ENCODE results near the gene CNDP2. TPM values are rescaled to one million over a fixed set of nuclear protein-coding genes. Genes with fewer than 3 reads are reported as not detected.
A peak's percentile ranks its signal among the peaks of the same experiment; 100 is the strongest.
"Not testable (repeated sequence)": the region's sequence is repeated elsewhere in the genome, so short reads cannot be mapped to it uniquely, and the experiment has no call there.

Gene CNDP2
- total RNA-seq, 1 donor from 2014 or later, result 54.5 TPM

DNA sequence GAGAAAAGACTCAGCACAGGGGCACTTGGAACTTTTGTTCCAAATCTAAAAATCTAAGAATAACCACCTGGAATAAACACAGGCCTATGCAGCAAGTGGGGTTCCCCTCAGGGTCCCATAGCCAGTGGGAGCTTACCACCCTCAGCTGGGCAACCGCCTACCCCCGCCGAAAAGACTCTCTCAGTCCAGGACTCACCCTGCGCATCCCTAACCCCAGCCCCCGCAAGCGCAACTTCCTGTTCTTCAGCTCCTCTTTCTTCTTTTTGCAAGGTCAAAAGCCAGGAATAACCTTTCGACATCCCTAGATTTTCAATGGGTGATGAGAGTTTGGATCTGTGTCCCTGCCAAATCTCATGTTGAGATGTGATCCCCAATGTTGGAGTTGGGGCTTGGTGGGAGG lies 51.7 kb downstream of the CNDP2 start:
- ATAC-seq (ENCODE audit: poor library complexity) (no peak), DNase-seq (no peak)
- intact Hi-C loops (cut with DNase I), result no loop called here

DNA sequence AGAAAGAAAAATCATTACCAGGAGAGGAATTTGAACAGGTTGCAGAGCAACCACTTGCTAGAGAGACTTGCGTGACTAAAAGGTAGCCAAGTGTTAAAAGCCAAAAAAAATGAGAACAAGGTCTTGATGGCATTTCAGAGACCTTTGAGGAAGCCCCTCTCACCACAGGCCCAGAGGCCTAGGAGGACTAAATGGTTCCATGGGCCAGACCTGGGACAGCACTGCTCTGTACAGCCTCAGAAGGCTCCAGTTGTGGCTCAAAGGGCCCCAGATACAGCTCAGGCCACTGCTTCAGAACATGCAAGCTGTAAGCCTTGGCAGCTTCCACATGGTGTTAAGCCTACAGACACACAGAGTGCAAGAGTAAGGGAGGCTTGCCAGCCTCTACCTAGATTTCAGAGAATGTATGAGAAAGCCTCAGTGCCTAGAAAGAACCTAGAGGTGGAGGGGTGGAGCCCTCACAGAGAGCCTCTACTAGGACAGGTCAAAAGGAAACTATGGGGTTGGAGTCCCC lies 53.5 kb downstream of the CNDP2 start:
- DNase-seq (no peak), ATAC-seq (ENCODE audit: poor library complexity) (no peak)
- intact Hi-C loops (cut with DNase I), result loop anchor here (5.0 kb wide), 1 partner anchor 57 kb away; no protein-coding TSS in a partner anchor

DNA sequence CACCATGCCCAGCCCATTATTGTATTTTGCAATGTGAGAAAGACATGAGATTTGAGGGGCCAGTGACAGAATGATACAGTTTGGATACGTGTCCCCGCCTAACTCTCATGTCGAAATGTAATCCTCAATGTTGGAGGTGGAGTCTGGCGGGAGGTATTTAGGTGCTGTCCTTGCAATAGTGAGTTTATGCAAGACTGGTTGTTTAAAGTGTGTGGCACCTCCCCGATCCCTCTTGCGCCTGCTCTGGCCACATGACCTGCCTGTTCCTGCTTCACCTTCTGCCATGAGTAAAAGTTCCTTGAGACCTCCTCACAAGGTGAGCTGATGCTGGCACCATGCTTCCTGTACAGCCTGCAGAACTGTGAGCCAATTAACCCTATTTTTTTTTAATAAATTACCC lies 54.7 kb downstream of the CNDP2 start:
- ATAC-seq (ENCODE audit: poor library complexity) (no peak), DNase-seq (no peak)
- intact Hi-C loops (cut with DNase I), result loop anchor here (5.0 kb wide), 1 partner anchor 59 kb away; no protein-coding TSS in a partner anchor

DNA sequence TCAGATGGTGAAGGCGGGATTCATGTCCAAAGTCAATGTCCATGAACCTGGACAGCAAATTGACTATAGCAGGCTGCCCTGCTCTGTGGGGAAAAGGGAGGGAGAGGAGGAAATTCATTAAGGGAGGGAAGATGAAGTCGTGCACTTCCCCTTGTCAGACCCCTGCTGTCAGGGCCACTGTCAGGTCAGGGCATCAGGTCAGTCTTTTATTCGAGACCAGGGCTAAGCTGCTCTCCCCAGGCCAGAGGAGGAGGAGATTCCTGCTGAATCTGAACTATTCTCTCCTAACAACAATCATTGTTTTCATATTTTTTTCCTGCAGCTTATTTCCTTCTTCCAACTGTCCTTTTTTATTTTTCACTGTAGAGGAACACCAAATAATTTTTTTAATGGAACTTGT lies 55.3 kb downstream of the CNDP2 start:
- intact Hi-C loops (cut with DNase I), result loop anchor here (5.0 kb wide), 1 partner anchor 59 kb away; no protein-coding TSS in a partner anchor
- ATAC-seq (ENCODE audit: poor library complexity) (no peak), DNase-seq (no peak)

DNA sequence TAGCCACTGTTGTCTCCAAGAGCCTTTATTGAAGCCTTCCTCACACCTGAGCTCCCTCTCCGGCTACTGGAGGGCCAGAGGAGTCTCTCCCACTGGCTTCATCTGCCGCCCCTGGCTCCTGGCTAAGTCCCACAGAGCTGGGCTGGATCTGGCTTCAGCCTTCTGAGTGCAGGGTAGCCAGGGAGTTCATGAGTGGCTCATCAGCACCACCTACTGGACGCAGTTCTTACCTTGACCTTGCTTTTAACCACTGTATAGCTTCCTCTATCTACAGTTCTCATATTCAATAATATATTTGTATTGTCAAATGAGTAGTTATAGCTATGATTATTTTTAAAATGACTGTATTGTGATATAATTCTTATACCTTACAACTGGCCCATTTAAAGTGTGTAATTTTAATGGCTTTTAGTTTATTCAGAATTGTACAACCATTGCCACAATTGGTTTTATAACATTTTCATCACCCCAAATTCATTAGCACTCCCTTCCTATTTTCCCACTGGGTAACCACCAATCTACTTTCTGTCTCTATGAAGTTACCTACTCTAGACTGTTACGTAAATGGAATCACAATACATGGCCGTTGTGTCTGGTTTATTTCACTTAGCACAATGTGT lies 55.9 kb downstream of the CNDP2 start:
- intact Hi-C loops (cut with DNase I), result loop anchor here (2.0 to 5.0 kb wide), 3 partner anchors 60 to 353 kb away; no protein-coding TSS in a partner anchor
- peak; percentile 79 for DNase-seq
- peak; percentile 98 for ATAC-seq (ENCODE audit: poor library complexity)

DNA sequence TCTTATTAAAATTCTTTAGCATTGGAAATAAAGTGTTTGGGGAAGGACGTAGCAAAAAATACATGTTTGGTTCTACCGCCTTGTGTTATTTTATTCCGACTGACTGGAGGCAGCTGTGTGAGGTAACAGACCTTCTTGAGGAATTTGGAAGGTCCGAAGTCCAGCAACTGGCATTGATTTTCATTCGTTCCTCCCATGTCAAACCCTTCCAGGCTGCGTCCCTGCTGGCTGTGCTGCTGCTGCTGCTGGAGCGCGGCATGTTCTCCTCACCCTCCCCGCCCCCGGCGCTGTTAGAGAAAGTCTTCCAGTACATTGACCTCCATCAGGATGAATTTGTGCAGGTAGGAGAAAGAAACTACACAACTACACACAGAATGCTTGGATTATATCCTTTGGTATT lies 60.0 kb downstream of the CNDP2 start:
- intact Hi-C loops (cut with DNase I), result no loop called here
- no peak for DNase-seq
- no peak for ATAC-seq (ENCODE audit: poor library complexity)

DNA sequence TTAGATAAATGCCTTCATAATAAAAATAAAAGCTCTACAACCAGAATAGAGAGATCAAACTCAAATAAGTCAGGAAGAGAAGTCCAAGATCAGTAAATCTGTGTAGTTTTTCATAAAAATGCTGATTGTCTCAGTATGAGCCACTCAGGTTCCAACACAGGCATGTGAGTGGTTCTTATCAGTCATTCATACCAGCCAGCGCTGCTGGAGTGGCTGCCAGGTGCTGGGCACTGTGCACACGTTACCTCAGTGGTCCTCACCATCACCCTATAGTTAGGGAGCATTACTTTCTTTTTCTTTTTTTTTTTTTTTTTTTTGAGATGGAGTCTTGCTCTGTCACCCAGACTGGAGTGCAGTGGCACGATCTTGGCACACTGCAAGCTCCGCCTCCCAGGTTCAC lies 61.9 kb downstream of the CNDP2 start:
- intact Hi-C loops (cut with DNase I), result no loop called here
- DNase-seq (no peak), ATAC-seq (ENCODE audit: poor library complexity) (peak; percentile 62)

DNA sequence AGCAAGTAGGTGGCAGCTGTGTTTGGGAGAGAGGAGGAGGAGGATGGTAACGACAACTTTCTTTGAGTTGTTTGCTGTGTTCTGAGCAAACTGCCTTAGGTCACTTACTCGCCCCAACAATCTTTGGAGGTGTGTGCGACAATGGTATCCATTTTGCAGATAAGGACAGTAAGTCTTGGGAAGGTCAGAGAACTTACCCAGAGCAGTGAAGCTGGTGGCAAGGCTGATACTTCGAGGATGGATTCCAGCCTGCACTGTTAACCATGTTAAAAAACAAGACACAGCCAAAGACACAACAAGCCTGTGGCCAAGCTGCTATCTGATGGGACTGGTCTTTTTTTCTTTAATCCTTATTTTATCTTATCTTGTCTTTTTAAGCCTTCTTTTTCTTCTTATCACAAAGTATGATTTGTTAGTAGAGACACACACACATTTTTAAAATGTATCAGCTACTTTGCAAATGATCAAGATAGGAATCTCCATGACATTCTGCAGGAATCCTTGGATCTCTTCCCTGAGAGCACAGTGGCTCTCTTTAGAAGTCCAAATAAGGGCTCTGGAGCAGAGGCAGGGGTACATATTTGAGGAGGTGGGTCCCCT lies 66.1 kb downstream of the CNDP2 start:
- intact Hi-C loops (cut with DNase I), result no loop called here
- no peak for ATAC-seq (ENCODE audit: poor library complexity)
- DNase-seq, result no peak

DNA sequence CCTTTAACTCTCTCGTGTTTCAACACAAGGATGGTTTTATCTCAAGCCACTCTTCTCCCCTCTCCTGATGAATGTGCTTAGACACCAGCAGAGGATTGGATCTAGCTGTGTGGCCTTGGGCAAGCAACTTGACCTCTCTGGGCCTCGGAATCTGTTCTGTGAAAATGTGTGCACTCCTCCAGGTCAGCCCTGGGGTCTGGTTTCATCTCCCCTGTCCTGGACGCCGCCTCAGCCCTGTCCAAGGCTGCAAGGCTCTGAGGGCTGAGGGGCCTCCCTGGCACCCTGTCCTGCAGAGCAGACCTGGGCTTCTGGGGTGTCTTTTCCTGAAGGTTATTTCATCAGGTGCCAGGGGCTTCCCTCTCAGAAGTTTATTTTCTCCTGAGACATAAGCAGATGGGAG lies 66.6 kb downstream of the CNDP2 start:
- ATAC-seq (ENCODE audit: poor library complexity), result no peak
- no peak for DNase-seq
- intact Hi-C loops (cut with DNase I), result no loop called here

DNA sequence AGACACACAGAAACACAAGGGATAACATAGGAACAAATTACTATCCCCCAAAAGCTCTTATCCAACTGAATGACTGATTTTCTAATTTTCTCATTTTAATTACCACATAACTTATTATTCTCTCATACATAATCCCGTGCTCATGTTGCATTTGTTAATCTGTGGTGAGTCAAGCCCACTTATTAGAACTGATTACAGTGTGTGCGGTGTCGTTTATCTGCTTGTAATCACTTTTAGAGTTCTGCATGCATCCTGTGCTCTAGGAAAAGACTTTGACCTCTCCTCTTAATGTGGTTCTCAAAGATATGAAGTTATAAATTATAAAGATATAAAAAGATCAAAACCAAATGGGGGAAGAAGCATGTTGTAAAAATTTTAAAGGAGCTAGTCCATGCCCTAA lies 67.8 kb downstream of the CNDP2 start:
- intact Hi-C loops (cut with DNase I), result no loop called here
- ATAC-seq (ENCODE audit: poor library complexity) (no peak), DNase-seq (no peak)

DNA sequence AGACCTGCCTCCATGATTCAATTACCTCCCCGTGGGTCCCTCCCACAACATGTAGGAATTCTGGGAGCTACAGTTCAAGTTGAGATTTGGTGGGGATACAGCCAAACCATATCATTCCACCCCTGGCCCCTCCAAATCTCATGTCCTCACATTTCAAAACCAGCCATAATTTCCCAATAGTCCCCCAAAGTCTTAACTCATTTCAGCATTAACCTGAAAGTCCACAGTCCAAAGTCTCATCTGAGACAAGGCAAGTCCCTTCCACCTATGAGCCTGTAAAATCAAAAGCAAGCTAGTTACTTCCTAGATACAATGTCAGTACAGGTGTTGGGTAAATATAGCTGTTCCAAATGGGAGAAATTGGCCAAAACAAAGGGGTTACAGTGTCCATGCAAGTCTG lies 69.0 kb downstream of the CNDP2 start:
- DNase-seq; ATAC-seq (ENCODE audit: poor library complexity); intact Hi-C loops (cut with DNase I): not testable (repeated sequence)

DNA sequence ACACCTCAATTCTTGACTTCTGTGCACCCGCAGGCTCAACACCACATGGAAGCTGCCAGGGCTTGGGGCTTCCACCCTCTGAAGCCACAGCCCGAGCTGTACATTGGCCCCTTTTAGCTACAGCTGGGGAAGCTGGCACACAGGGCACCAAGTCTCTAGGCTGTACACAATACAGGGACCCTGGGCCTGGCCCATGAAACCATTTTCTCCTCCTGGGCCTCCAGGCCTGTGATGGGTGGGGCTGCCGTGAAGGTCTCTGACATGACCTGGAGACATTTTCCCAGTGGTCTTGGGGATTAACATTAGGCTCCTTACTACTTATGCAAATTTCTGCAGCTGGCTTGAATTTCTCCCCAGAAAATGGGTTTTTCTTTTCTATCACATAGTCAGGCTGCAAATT lies 69.8 kb downstream of the CNDP2 start:
- DNase-seq; ATAC-seq (ENCODE audit: poor library complexity); intact Hi-C loops (cut with DNase I): not testable (repeated sequence)

DNA sequence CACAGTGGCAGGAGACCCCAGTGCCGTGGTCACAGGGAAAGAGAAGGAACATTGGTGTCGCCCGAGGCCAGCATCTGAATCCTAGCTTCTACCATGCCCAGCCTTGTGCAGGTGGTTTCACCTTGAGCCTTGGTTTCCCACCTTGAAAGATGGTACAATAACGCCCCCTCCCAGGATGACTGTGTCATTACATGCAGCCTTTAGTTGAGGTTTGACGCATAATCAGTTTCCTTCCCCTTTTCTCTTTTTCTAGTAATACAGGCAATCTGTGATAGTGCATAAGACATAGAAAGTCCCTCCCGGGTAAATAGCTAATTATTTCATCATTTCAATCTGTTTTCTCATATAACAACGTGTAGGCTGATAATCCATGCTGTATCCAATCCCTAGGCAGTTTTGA lies 71.7 kb downstream of the CNDP2 start:
- no peak for ATAC-seq (ENCODE audit: poor library complexity)
- intact Hi-C loops (cut with DNase I), result no loop called here
- no peak for DNase-seq

DNA sequence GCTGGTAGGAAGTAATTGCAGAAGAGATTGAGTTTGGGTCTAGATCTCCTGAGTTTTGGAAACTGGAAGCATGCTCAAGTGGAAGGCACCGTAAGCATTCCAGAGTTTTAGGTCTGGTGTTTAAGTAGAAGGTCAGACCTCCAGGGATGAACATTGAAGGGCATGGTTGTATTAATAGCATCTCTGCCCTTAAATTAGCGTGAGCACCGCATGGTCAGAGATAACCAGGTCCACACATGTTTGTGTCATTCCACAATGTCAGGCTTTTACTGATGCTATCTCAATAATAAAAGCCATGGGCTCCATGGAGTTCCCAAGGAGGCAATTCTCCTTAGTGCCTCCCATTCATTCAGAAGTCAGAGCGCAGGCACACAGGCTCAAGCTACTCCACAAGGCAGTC lies 73.2 kb downstream of the CNDP2 start:
- ATAC-seq (ENCODE audit: poor library complexity), result peak; percentile 44
- DNase-seq, result no peak
- intact Hi-C loops (cut with DNase I), result no loop called here

DNA sequence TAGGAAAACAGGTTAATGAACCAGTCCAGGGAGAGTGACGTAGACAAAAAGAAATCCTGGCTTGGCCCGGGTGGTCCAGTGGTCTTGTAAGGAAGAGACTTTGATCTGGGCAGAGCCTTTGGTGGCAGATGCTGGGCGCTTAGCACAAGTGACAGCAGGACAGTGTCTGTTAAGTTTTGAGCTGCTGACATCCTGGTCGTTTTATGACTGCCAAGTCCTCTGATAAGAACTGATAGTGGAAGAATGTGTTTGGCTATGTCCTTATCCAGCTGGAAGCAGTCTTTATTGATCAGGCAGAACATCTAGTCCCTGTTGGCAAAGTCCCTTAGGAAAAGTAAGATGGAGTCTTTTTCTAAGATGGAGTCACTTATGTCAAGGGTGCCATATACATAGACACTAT lies 74.1 kb downstream of the CNDP2 start:
- ATAC-seq (ENCODE audit: poor library complexity), result peak; percentile 73
- intact Hi-C loops (cut with DNase I), result no loop called here
- no peak for DNase-seq

DNA sequence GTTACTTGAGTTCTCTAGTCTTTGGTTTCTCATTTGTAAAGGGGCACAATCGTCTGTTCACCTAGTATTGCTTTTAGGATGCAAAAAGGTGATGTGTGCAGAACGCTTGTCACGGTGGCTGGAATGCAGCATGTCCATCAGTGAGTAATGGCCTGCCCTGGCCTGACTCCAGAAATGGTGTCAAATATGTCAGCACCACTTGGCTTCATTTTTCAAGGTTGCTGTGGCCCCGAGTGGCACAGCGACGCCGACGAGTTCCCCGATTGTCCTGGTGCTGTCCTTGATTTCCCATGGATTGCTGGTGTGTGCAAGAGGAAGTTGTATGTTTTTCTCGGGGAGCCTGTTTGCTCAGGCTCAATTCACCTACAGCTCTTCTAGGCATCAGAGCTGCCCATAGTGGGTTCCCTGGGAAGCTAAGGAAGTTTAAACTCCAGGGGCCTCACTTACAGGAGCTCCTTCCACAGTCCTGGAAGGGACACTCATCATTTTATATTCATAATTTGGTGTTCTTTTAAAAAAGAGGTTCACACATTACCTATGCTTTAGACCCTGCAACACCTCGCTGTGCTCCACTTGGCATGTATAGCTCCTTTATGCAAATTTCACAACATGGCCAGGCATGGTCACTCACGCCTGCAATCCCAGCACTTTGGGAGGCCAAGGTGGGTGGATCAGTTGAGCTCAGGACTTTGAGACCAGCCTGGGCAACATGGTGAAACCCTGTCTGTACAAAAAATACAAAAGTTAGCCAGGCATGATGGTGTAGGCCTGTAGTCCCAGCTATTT lies 75.9 kb downstream of the CNDP2 start:
- no peak for DNase-seq
- peak; percentile 67 for ATAC-seq (ENCODE audit: poor library complexity)
- intact Hi-C loops (cut with DNase I), result no loop called here

DNA sequence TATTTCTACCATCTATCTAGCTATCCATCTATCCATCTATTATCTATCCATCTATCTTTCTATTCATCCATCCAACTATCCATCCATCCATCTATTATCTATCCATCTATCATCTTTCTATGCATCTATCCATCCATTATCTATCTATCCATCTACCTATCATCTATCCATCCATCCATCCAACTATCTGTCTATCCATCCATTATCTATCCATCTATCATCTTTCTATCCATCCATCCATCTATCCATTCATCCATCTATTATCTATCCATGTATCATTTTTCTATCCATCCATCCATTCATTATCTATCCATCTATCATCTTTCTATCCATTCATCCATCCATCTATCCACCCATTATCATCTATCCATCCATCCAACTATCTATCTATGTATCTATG lies 76.9 kb downstream of the CNDP2 start:
- intact Hi-C loops (cut with DNase I), result no loop called here
- DNase-seq, result no peak
- ATAC-seq (ENCODE audit: poor library complexity), result no peak
